GM12878 (cell line): ENCODE data around the gene RHEB. TPM values are rescaled to one million over a fixed set of nuclear protein-coding genes. Genes with fewer than 3 reads are reported as not detected.

Experiments used
- ATAC-seq: fragments of 200-7000 bp; cut with Tn5 transposase; 3 replicates; pipeline ENCODE4 v1.9.1; 2020; ENCODE audit warnings: mild to moderate bottlenecking, moderate library complexity
- BruUV-seq: library from RNA; stranded (reverse); fragments of 400-500 nt; replicated peaks from 2 replicates; lab custom pipeline; 2021; lab: Mats Ljungman, UMichigan
- CTCF ChIA-PET: fragments of 300-600 bp; sonication (Branson Sonifier 250); formaldehyde crosslinking; extraction: SDS; loops from one replicate; lab custom pipeline; 2021; ENCODE audit warnings: inconsistent platforms; lab: Yijun Ruan, JAX
- POLR2A ChIA-PET: fragments of 350-600 bp; formaldehyde crosslinking; extraction: SDS; loops from one replicate; lab custom pipeline; 2021; ENCODE audit warnings: inconsistent platforms; lab: Charles Lee
- RAD21 ChIA-PET: fragments of 300-600 bp; sonication (Branson Sonifier 250); formaldehyde crosslinking; loops from one replicate; lab custom pipeline; 2023; ENCODE audit warnings: antibody characterized with exemption; ENCODE audit not compliant: unreplicated experiment; lab: Charles Lee
- SMC1A ChIA-PET: fragments of 300-600 bp; sonication (Branson Sonifier 250); formaldehyde crosslinking; loops from one replicate; lab custom pipeline; 2023; ENCODE audit not compliant: unreplicated experiment, uncharacterized antibody; lab: Charles Lee
- DNase-seq: peaks from one replicate; pipeline ENCODE4 v3.0.0-alpha.2; 2011; ENCODE audit warnings: low read depth, low spot score
- FAIRE-seq: peaks from 3 replicates; lab custom pipeline; 2011; peaks lifted over from hg19 to GRCh38; lab: Jason Lieb, UNC
- H2AFZ ChIP-seq: 2 replicates; pipeline ENCODE4 v1.6.0; 2011; ENCODE audit warnings: low read depth, low read length, control low read depth; ENCODE audit not compliant: control insufficient read depth
- H3K27ac ChIP-seq: 2 replicates; pipeline ENCODE4 v1.5.1; 2011; ENCODE audit warnings: control low read depth; ENCODE audit not compliant: control insufficient read depth, insufficient read depth
- H3K27me3 ChIP-seq, 2 experiments: replicated peaks in 1 of 2; 2 replicates each; pipeline versions ENCODE4 v1.6.0 to v1.6.1; 2011; ENCODE audit warnings: low read length in 1 of 2; ENCODE audit not compliant: control insufficient read depth in 2 of 2, insufficient read depth in 2 of 2
- H3K36me3 ChIP-seq, 2 experiments: 2 replicates each; pipeline ENCODE4 v1.5.1; 2011; ENCODE audit warnings: low read length in 1 of 2; ENCODE audit not compliant: control insufficient read depth in 2 of 2, insufficient read depth in 2 of 2
- H3K4me1 ChIP-seq: 2 replicates; pipeline ENCODE4 v1.6.1; 2011; ENCODE audit warnings: mild to moderate bottlenecking, low read length, moderate library complexity, mixed read lengths; ENCODE audit not compliant: control insufficient read depth, insufficient read depth
- H3K4me2 ChIP-seq: 2 replicates; pipeline ENCODE4 v1.6.0; 2011; ENCODE audit warnings: control low read depth; ENCODE audit not compliant: control insufficient read depth, insufficient read depth
- H3K4me3 ChIP-seq: fragments of 200-600 bp; sonication (generic); 2 replicates; pipeline ENCODE4 v1.5.1; 2016
- H3K79me2 ChIP-seq: 2 replicates; pipeline ENCODE4 v1.6.0; 2011; ENCODE audit warnings: low read length; ENCODE audit not compliant: control insufficient read depth, insufficient read depth
- H3K9ac ChIP-seq: 2 replicates; pipeline ENCODE4 v1.8.0; 2011; ENCODE audit warnings: low read length, control low read depth, mixed read lengths; ENCODE audit not compliant: control insufficient read depth, insufficient read depth
- H3K9me3 ChIP-seq: replicated peaks from 3 replicates; pipeline ENCODE4 v1.5.1; 2011; ENCODE audit warnings: mild to moderate bottlenecking, low read length; ENCODE audit not compliant: control insufficient read depth, insufficient read depth
- H4K20me1 ChIP-seq: 2 replicates; pipeline ENCODE4 v1.6.0; 2011; ENCODE audit not compliant: control insufficient read depth, insufficient read depth
- CBX5 ChIP-seq: sonication (generic); IDR thresholded peaks from 2 replicates; pipeline ENCODE4 v1.6.1; 2016; ENCODE audit warnings: low read depth, moderate library complexity, mild to moderate bottlenecking, inconsistent platforms
- CEBPB ChIP-seq, 2 experiments: fragments of 150-350 bp in 1 of 2; IDR thresholded peaks; 2 replicates each; pipeline ENCODE4 v1.6.1; 2012 to 2014; ENCODE audit warnings: low read depth in 2 of 2, low read length in 2 of 2, borderline replicate concordance in 1 of 2, inconsistent platforms in 1 of 2
- DPF2 ChIP-seq: fragments of 450-650 bp; IDR thresholded peaks from 2 replicates; pipeline ENCODE4 v1.6.1; 2017; ENCODE audit warnings: mild to moderate bottlenecking
- IKZF2 ChIP-seq, 2 experiments: fragments of 450-650 bp; IDR thresholded peaks; 2 replicates each; pipeline ENCODE4 v1.6.1; 2017; ENCODE audit warnings: mild to moderate bottlenecking in 2 of 2, moderate library complexity in 2 of 2
- MYB ChIP-seq: fragments of 150-350 bp; IDR thresholded peaks from 2 replicates; pipeline ENCODE4 v1.6.1; 2014; ENCODE audit warnings: mild to moderate bottlenecking, low read depth, low read length, borderline replicate concordance
- NFXL1 ChIP-seq: fragments of 450-650 bp; IDR thresholded peaks from 2 replicates; pipeline ENCODE4 v1.6.1; 2017; ENCODE audit warnings: antibody characterized with exemption, mild to moderate bottlenecking, borderline replicate concordance
- NR2F1 ChIP-seq: fragments of 450-650 bp; conservative IDR thresholded peaks from 2 replicates; pipeline ENCODE4 v1.6.1; 2017; ENCODE audit warnings: mild to moderate bottlenecking
- POLR2AphosphoS2 ChIP-seq: IDR thresholded peaks from 2 replicates; pipeline ENCODE4 v1.6.1; 2011; ENCODE audit warnings: low read depth, mild to moderate bottlenecking, low read length, improper control_type of control experiment, moderate library complexity
- SIN3A ChIP-seq: IDR thresholded peaks from 2 replicates; pipeline ENCODE4 v1.6.1; 2012; ENCODE audit warnings: low read depth, low read length, improper control_type of control experiment
- SPI1 ChIP-seq: IDR thresholded peaks from 2 replicates; pipeline ENCODE4 v1.6.1; 2011; ENCODE audit warnings: low read depth, mild to moderate bottlenecking, low read length, moderate library complexity, borderline replicate concordance; ENCODE audit not compliant: insufficient read depth
- SREBF2 ChIP-seq: IDR thresholded peaks from 2 replicates; pipeline ENCODE4 v1.6.1; 2012; ENCODE audit warnings: mild to moderate bottlenecking, low read length
- ZNF24 ChIP-seq: fragments of 450-650 bp; IDR thresholded peaks from 2 replicates; pipeline ENCODE4 v1.6.1; 2017; ENCODE audit warnings: antibody characterized with exemption, mild to moderate bottlenecking
- WGBS: methylation state at CpG from one replicate; pipeline ENCODE4 v1.1.6; 2016; ENCODE audit warnings: low lambda C conversion rate; ENCODE audit not compliant: insufficient replicate concordance, insufficient coverage; ENCODE audit errors: missing lambda C conversion rate; 5-methylcytosine and 5-hydroxymethylcytosine counted together
- in situ Hi-C: fragments of 300-500 bp; cut with MboI; formaldehyde crosslinking; loops from 9 replicates; pipeline ENCODE4 v1.14.3; 2018; ENCODE audit warnings: mixed read lengths
- intact Hi-C: fragments of 100-400 bp; cut with micrococcal nuclease; formaldehyde crosslinking; loops from one replicate; pipeline ENCODE4 v1.14.2; 2022; ENCODE audit not compliant: unreplicated experiment
- polyA plus RNA-seq, 11 experiments: library from polyadenylated mRNA; depleted of rRNA in 4 of 11; unstranded in 6 of 11; stranded (reverse) in 5 of 11; fragments of >200 nt; fragmentation: Nextera tagmentation in 4 of 11; fragmentation: Illumina TruSeq in 1 of 11; extraction: Ambion mirVana in 4 of 11; extraction: Trizol in 1 of 11; gene quantifications; 1 replicate in 1 of 11; 2 replicates in 10 of 11; pipeline versions ENCODE4 v1.2.1 to v1.2.3, GENCODE V29; 2011 to 2016; ENCODE audit warnings: inconsistent platforms in 2 of 11, missing spikeins in 2 of 11, low read depth in 1 of 11
- total RNA-seq, 4 experiments: library from RNA; depleted of rRNA in 3 of 4; stranded (reverse); fragments of >200 nt in 3 of 4; fragmentation: Illumina TruSeq in 1 of 4; extraction: Trizol in 1 of 4; gene quantifications; 2 replicates each; pipeline versions ENCODE4 v1.2.1 to v1.2.3, GENCODE V29; 2013 to 2021
- TF ChIP-seq, protein P1 (sequence below): IDR thresholded peaks from 2 replicates; pipeline ENCODE4 v1.6.1; 2011; ENCODE audit warnings: mild to moderate bottlenecking, low read depth, low read length, moderate library complexity; ENCODE audit not compliant: insufficient replicate concordance
- TF ChIP-seq, protein P2 (sequence below): IDR thresholded peaks from 2 replicates; pipeline ENCODE4 v1.6.1; 2011; ENCODE audit warnings: borderline replicate concordance, low read depth, mild to moderate bottlenecking, moderate library complexity, low read length; ENCODE audit not compliant: insufficient read depth, poor library complexity, severe bottlenecking
- TF ChIP-seq, protein P3 (sequence below): fragments of 450-650 bp; formaldehyde crosslinking; IDR thresholded peaks from 2 replicates; pipeline ENCODE4 v1.5.0; 2022; ENCODE audit warnings: mild to moderate bottlenecking, missing genetic modification characterization
- TF ChIP-seq, protein P4 (sequence below): fragments of 450-650 bp; IDR thresholded peaks from 2 replicates; pipeline ENCODE4 v1.6.1; 2017; ENCODE audit warnings: low read depth, mild to moderate bottlenecking, moderate library complexity

RHEB gene
- total and polyA plus RNA-seq, 10 of the 15 experiments (the other 5 are each of a cell fraction or from before 2014, with no cell fraction given), result 6.2 to 67.8 (median 38.0) TPM

DNA sequence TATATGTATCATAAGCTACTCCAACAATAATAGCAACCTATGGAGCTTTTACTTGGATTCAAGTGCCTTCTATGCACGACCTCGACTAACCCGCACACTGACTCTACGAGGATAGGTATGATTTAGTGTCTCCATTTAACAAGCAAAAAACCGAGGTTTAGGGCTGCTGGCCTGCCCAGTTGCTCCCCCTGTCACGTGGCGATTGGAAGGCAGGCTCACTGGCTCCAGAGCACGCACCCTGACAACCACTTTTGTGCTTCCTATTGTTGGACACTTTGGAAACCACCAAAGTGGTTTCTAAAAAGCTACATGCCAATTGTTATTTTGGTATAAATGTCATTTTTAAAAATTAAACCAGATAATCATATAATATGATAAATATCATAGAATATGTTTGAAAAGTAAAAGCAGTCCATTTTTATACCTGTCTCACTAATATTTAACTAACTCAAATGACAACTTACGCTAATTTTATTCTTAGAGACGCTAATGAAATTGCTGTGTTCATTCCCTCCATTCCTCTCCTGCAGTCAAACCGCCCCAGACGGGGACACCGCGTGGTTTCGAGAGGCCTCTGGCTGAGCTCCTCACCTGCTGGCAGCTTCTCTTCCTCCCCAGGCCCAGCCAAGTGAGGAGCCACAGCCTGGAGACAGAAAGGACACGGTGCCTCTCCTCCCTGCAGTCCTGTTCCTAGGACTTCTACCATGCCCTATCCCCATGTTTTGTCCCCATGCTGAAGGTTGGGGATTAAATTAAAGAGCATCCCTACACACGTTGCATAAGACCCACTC lies 22.2 kb upstream of the RHEB start:
- CTCF ChIA-PET, result interaction anchor here (1.1 kb wide), 1 partner anchor 217 kb away, joined by 3 read pairs; no protein-coding TSS in a partner anchor
- SMC1A ChIA-PET, result no interaction called here
- no peak for TF ChIP-seq SREBF2
- TF ChIP-seq MYB, result no peak
- TF ChIP-seq NR2F1, result no peak
- TF ChIP-seq, protein P1, sequence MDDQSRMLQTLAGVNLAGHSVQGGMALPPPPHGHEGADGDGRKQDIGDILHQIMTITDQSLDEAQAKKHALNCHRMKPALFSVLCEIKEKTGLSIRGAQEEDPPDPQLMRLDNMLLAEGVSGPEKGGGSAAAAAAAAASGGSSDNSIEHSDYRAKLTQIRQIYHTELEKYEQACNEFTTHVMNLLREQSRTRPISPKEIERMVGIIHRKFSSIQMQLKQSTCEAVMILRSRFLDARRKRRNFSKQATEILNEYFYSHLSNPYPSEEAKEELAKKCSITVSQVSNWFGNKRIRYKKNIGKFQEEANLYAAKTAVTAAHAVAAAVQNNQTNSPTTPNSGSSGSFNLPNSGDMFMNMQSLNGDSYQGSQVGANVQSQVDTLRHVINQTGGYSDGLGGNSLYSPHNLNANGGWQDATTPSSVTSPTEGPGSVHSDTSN, result no peak
- no peak for TF ChIP-seq IKZF2 (IDR thresholded peaks at IDR 0.05)
- TF ChIP-seq CBX5, result no peak
- TF ChIP-seq DPF2, result no peak
- TF ChIP-seq, protein P2, sequence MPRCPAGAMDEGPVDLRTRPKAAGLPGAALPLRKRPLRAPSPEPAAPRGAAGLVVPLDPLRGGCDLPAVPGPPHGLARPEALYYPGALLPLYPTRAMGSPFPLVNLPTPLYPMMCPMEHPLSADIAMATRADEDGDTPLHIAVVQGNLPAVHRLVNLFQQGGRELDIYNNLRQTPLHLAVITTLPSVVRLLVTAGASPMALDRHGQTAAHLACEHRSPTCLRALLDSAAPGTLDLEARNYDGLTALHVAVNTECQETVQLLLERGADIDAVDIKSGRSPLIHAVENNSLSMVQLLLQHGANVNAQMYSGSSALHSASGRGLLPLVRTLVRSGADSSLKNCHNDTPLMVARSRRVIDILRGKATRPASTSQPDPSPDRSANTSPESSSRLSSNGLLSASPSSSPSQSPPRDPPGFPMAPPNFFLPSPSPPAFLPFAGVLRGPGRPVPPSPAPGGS, result no peak
- TF ChIP-seq SPI1, result no peak
- TF ChIP-seq NFXL1, result no peak
- no peak for TF ChIP-seq POLR2AphosphoS2
- no peak for TF ChIP-seq CEBPB (IDR thresholded peaks at IDR 0.05; ENCODE audit: borderline replicate concordance in 1 of 2, low read depth in 2 of 2, low read length in 2 of 2)
- TF ChIP-seq, protein P3, sequence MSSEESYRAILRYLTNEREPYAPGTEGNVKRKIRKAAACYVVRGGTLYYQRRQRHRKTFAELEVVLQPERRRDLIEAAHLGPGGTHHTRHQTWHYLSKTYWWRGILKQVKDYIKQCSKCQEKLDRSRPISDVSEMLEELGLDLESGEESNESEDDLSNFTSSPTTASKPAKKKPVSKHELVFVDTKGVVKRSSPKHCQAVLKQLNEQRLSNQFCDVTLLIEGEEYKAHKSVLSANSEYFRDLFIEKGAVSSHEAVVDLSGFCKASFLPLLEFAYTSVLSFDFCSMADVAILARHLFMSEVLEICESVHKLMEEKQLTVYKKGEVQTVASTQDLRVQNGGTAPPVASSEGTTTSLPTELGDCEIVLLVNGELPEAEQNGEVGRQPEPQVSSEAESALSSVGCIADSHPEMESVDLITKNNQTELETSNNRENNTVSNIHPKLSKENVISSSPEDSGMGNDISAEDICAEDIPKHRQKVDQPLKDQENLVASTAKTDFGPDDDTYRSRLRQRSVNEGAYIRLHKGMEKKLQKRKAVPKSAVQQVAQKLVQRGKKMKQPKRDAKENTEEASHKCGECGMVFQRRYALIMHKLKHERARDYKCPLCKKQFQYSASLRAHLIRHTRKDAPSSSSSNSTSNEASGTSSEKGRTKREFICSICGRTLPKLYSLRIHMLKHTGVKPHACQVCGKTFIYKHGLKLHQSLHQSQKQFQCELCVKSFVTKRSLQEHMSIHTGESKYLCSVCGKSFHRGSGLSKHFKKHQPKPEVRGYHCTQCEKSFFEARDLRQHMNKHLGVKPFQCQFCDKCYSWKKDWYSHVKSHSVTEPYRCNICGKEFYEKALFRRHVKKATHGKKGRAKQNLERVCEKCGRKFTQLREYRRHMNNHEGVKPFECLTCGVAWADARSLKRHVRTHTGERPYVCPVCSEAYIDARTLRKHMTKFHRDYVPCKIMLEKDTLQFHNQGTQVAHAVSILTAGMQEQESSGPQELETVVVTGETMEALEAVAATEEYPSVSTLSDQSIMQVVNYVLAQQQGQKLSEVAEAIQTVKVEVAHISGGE (CRISPR knock-in tag), result no peak
- TF ChIP-seq, protein P4, sequence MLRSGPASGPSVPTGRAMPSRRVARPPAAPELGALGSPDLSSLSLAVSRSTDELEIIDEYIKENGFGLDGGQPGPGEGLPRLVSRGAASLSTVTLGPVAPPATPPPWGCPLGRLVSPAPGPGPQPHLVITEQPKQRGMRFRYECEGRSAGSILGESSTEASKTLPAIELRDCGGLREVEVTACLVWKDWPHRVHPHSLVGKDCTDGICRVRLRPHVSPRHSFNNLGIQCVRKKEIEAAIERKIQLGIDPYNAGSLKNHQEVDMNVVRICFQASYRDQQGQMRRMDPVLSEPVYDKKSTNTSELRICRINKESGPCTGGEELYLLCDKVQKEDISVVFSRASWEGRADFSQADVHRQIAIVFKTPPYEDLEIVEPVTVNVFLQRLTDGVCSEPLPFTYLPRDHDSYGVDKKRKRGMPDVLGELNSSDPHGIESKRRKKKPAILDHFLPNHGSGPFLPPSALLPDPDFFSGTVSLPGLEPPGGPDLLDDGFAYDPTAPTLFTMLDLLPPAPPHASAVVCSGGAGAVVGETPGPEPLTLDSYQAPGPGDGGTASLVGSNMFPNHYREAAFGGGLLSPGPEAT, result no peak
- TF ChIP-seq ZNF24, result no peak
- no peak for TF ChIP-seq SIN3A

More for the DNA sequence above, 22.2 kb upstream of the RHEB start:
- no peak overlapping the region for H3K4me3 ChIP-seq
- no peaks in the 10 kb centered on the region for H3K4me1 ChIP-seq
- no peak overlapping the region for H3K9ac ChIP-seq
- ATAC-seq (no peak), DNase-seq (no peak), FAIRE-seq (no peak)
- no TSS peak for BruUV-seq
- in situ Hi-C loops (no loop called here), intact Hi-C loops (no loop called here)
- H2AFZ ChIP-seq, result no peak overlapping the region
- ChIA-PET POLR2A (no interaction called here), RAD21 (interaction anchor here (0.9 kb wide), 1 partner anchor 19 kb away, joined by 3 read pairs; no protein-coding TSS in a partner anchor)
- H3K27ac ChIP-seq, result no peak overlapping the region
- WGBS, result 61% methylated on average over 17 of the region's 17 CpGs
- no peaks in the 10 kb centered on the region for H3K36me3 ChIP-seq
- no peaks in the 10 kb centered on the region for H3K27me3 ChIP-seq
- H3K4me2 ChIP-seq, result no peak overlapping the region
- no peaks in the 10 kb centered on the region for H3K9me3 ChIP-seq
- no peaks in the 10 kb centered on the region for H4K20me1 ChIP-seq
- no peaks in the 10 kb centered on the region for H3K79me2 ChIP-seq
